GM12878 (cell line): ENCODE results near the gene ZNF827. TPM values are rescaled to one million over a fixed set of nuclear protein-coding genes. Genes with fewer than 3 reads are reported as not detected.

Source experiments
- ATAC-seq: fragments of 200-7000 bp; cut with Tn5 transposase; 3 replicates; pipeline ENCODE4 v1.9.1; 2020; ENCODE audit warnings: mild to moderate bottlenecking, moderate library complexity
- BruUV-seq: library from RNA; stranded (reverse); fragments of 400-500 nt; replicated peaks from 2 replicates; lab custom pipeline; 2021; lab: Mats Ljungman, UMichigan
- CTCF ChIA-PET: fragments of 300-600 bp; sonication (Branson Sonifier 250); formaldehyde crosslinking; extraction: SDS; loops from one replicate; lab custom pipeline; 2021; ENCODE audit warnings: inconsistent platforms; lab: Yijun Ruan, JAX
- POLR2A ChIA-PET: fragments of 350-600 bp; formaldehyde crosslinking; extraction: SDS; loops from one replicate; lab custom pipeline; 2021; ENCODE audit warnings: inconsistent platforms; lab: Charles Lee
- RAD21 ChIA-PET: fragments of 300-600 bp; sonication (Branson Sonifier 250); formaldehyde crosslinking; loops from one replicate; lab custom pipeline; 2023; ENCODE audit warnings: antibody characterized with exemption; ENCODE audit not compliant: unreplicated experiment; lab: Charles Lee
- SMC1A ChIA-PET: fragments of 300-600 bp; sonication (Branson Sonifier 250); formaldehyde crosslinking; loops from one replicate; lab custom pipeline; 2023; ENCODE audit not compliant: unreplicated experiment, uncharacterized antibody; lab: Charles Lee
- DNase-seq: peaks from one replicate; pipeline ENCODE4 v3.0.0-alpha.2; 2011; ENCODE audit warnings: low read depth, low spot score
- FAIRE-seq: peaks from 3 replicates; lab custom pipeline; 2011; peaks lifted over from hg19 to GRCh38; lab: Jason Lieb, UNC
- H2AFZ ChIP-seq: 2 replicates; pipeline ENCODE4 v1.6.0; 2011; ENCODE audit warnings: low read depth, low read length, control low read depth; ENCODE audit not compliant: control insufficient read depth
- H3K27ac ChIP-seq: 2 replicates; pipeline ENCODE4 v1.5.1; 2011; ENCODE audit warnings: control low read depth; ENCODE audit not compliant: control insufficient read depth, insufficient read depth
- H3K27me3 ChIP-seq, 2 experiments: replicated peaks in 1 of 2; 2 replicates each; pipeline versions ENCODE4 v1.6.0 to v1.6.1; 2011; ENCODE audit warnings: low read length in 1 of 2; ENCODE audit not compliant: control insufficient read depth in 2 of 2, insufficient read depth in 2 of 2
- H3K36me3 ChIP-seq, 2 experiments: 2 replicates each; pipeline ENCODE4 v1.5.1; 2011; ENCODE audit warnings: low read length in 1 of 2; ENCODE audit not compliant: control insufficient read depth in 2 of 2, insufficient read depth in 2 of 2
- H3K4me1 ChIP-seq: 2 replicates; pipeline ENCODE4 v1.6.1; 2011; ENCODE audit warnings: mild to moderate bottlenecking, low read length, moderate library complexity, mixed read lengths; ENCODE audit not compliant: control insufficient read depth, insufficient read depth
- H3K4me2 ChIP-seq: 2 replicates; pipeline ENCODE4 v1.6.0; 2011; ENCODE audit warnings: control low read depth; ENCODE audit not compliant: control insufficient read depth, insufficient read depth
- H3K4me3 ChIP-seq: fragments of 200-600 bp; sonication (generic); 2 replicates; pipeline ENCODE4 v1.5.1; 2016
- H3K79me2 ChIP-seq: 2 replicates; pipeline ENCODE4 v1.6.0; 2011; ENCODE audit warnings: low read length; ENCODE audit not compliant: control insufficient read depth, insufficient read depth
- H3K9ac ChIP-seq: 2 replicates; pipeline ENCODE4 v1.8.0; 2011; ENCODE audit warnings: low read length, control low read depth, mixed read lengths; ENCODE audit not compliant: control insufficient read depth, insufficient read depth
- H3K9me3 ChIP-seq: replicated peaks from 3 replicates; pipeline ENCODE4 v1.5.1; 2011; ENCODE audit warnings: mild to moderate bottlenecking, low read length; ENCODE audit not compliant: control insufficient read depth, insufficient read depth
- H4K20me1 ChIP-seq: 2 replicates; pipeline ENCODE4 v1.6.0; 2011; ENCODE audit not compliant: control insufficient read depth, insufficient read depth
- ATF7 ChIP-seq: fragments of 450-650 bp; IDR thresholded peaks from 2 replicates; pipeline ENCODE4 v1.6.1; 2016; ENCODE audit warnings: low read depth, mild to moderate bottlenecking
- MYB ChIP-seq: fragments of 150-350 bp; IDR thresholded peaks from 2 replicates; pipeline ENCODE4 v1.6.1; 2014; ENCODE audit warnings: mild to moderate bottlenecking, low read depth, low read length, borderline replicate concordance
- POLR2AphosphoS5 ChIP-seq: IDR thresholded peaks from 2 replicates; pipeline ENCODE4 v1.6.1; 2011; ENCODE audit warnings: mild to moderate bottlenecking, low read length, inconsistent platforms
- RAD21 ChIP-seq: IDR thresholded peaks from 2 replicates; pipeline ENCODE4 v1.6.1; 2011; ENCODE audit warnings: mild to moderate bottlenecking, low read depth, low read length, moderate library complexity; ENCODE audit not compliant: insufficient read depth
- RFX5 ChIP-seq: IDR thresholded peaks from 2 replicates; pipeline ENCODE4 v1.6.1; 2011; ENCODE audit warnings: low read depth, low read length, improper control_type of control experiment
- SMAD1 ChIP-seq: fragments of 450-650 bp; IDR thresholded peaks from 2 replicates; pipeline ENCODE4 v1.6.1; 2018; ENCODE audit warnings: mild to moderate bottlenecking, low read depth; ENCODE audit not compliant: partially characterized antibody
- SP1 ChIP-seq: IDR thresholded peaks from one replicate; pipeline ENCODE4 v1.6.1; 2011; ENCODE audit warnings: low read depth, low read length
- SREBF2 ChIP-seq: IDR thresholded peaks from 2 replicates; pipeline ENCODE4 v1.6.1; 2012; ENCODE audit warnings: mild to moderate bottlenecking, low read length
- STAT1 ChIP-seq: fragments of 450-650 bp; conservative IDR thresholded peaks from 2 replicates; pipeline ENCODE4 v1.6.1; 2014; ENCODE audit warnings: antibody characterized with exemption, mild to moderate bottlenecking
- WGBS: methylation state at CpG from one replicate; pipeline ENCODE4 v1.1.6; 2016; ENCODE audit warnings: low lambda C conversion rate; ENCODE audit not compliant: insufficient replicate concordance, insufficient coverage; ENCODE audit errors: missing lambda C conversion rate; 5-methylcytosine and 5-hydroxymethylcytosine counted together
- in situ Hi-C: fragments of 300-500 bp; cut with MboI; formaldehyde crosslinking; loops from 9 replicates; pipeline ENCODE4 v1.14.3; 2018; ENCODE audit warnings: mixed read lengths
- intact Hi-C: fragments of 100-400 bp; cut with micrococcal nuclease; formaldehyde crosslinking; loops from one replicate; pipeline ENCODE4 v1.14.2; 2022; ENCODE audit not compliant: unreplicated experiment
- polyA plus RNA-seq, 11 experiments: library from polyadenylated mRNA; depleted of rRNA in 4 of 11; unstranded in 6 of 11; stranded (reverse) in 5 of 11; fragments of >200 nt; fragmentation: Nextera tagmentation in 4 of 11; fragmentation: Illumina TruSeq in 1 of 11; extraction: Ambion mirVana in 4 of 11; extraction: Trizol in 1 of 11; gene quantifications; 1 replicate in 1 of 11; 2 replicates in 10 of 11; pipeline versions ENCODE4 v1.2.1 to v1.2.3, GENCODE V29; 2011 to 2016; ENCODE audit warnings: inconsistent platforms in 2 of 11, missing spikeins in 2 of 11, low read depth in 1 of 11
- total RNA-seq, 4 experiments: library from RNA; depleted of rRNA in 3 of 4; stranded (reverse); fragments of >200 nt in 3 of 4; fragmentation: Illumina TruSeq in 1 of 4; extraction: Trizol in 1 of 4; gene quantifications; 2 replicates each; pipeline versions ENCODE4 v1.2.1 to v1.2.3, GENCODE V29; 2013 to 2021
- TF ChIP-seq, protein P1 (sequence below): fragments of 150-350 bp; IDR thresholded peaks from 2 replicates; pipeline ENCODE4 v1.6.1; 2016; ENCODE audit warnings: low read depth, low read length
- TF ChIP-seq, protein P2 (sequence below): fragments of 150-350 bp; IDR thresholded peaks from 2 replicates; pipeline ENCODE4 v1.6.1; 2014; ENCODE audit warnings: mild to moderate bottlenecking, low read depth, low read length
- TF ChIP-seq, protein P3 (sequence below): IDR thresholded peaks from 2 replicates; pipeline ENCODE4 v1.6.1; 2012; ENCODE audit warnings: low read depth, low read length, improper control_type of control experiment

ZNF827 gene
- total and polyA plus RNA-seq, 10 of the 15 experiments (the other 5 are each of a cell fraction or from before 2014, with no cell fraction given) = 3.8 to 31.5 (median 13.6) TPM

DNA sequence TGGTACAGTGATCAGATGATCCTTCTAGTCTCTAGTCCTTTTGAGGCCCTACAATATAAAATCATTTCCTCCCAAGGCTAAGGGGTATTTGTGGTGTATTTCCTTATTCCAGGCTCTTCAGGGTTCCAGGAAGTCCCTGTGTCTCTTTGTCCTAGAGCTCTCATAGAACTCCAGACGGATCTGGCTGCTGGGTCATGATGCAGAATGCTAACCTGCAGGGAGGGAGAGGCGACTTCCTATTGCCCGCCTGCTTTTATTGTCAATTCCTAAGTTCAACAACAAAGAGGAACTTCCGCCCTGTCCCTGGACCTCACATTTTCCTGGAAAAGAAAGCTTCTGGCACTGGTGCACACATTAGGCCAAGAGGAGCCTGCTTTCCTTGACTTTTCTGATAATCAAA, 45.9 kb upstream of the ZNF827 start:
- no peak overlapping the region for H3K27ac ChIP-seq
- intact Hi-C loops = no loop called here
- H3K27me3 ChIP-seq = no peaks in the 10 kb centered on the region
- no peak overlapping the region for H3K9ac ChIP-seq
- H3K4me3 ChIP-seq = no peak overlapping the region
- in situ Hi-C loops = no loop called here
- no peaks in the 10 kb centered on the region for H3K4me1 ChIP-seq
- WGBS = 51% methylated on average over 4 of the region's 4 CpGs
- no peak overlapping the region for H3K4me2 ChIP-seq
- no peaks in the 10 kb centered on the region for H3K9me3 ChIP-seq
- POLR2A ChIA-PET = no interaction called here
- no TSS peak for BruUV-seq
- CTCF ChIA-PET = no interaction called here
- SMC1A ChIA-PET = interaction anchor here (0.6 to 1.0 kb wide), 2 partner anchors 12 to 903 kb away, joined by 4 read pairs; no protein-coding TSS in a partner anchor
- H4K20me1 ChIP-seq = no peaks in the 10 kb centered on the region
- ATAC-seq (no peak), FAIRE-seq (no peak), DNase-seq (no peak)
- H2AFZ ChIP-seq = no peak overlapping the region
- TF ChIP-seq, protein P1, sequence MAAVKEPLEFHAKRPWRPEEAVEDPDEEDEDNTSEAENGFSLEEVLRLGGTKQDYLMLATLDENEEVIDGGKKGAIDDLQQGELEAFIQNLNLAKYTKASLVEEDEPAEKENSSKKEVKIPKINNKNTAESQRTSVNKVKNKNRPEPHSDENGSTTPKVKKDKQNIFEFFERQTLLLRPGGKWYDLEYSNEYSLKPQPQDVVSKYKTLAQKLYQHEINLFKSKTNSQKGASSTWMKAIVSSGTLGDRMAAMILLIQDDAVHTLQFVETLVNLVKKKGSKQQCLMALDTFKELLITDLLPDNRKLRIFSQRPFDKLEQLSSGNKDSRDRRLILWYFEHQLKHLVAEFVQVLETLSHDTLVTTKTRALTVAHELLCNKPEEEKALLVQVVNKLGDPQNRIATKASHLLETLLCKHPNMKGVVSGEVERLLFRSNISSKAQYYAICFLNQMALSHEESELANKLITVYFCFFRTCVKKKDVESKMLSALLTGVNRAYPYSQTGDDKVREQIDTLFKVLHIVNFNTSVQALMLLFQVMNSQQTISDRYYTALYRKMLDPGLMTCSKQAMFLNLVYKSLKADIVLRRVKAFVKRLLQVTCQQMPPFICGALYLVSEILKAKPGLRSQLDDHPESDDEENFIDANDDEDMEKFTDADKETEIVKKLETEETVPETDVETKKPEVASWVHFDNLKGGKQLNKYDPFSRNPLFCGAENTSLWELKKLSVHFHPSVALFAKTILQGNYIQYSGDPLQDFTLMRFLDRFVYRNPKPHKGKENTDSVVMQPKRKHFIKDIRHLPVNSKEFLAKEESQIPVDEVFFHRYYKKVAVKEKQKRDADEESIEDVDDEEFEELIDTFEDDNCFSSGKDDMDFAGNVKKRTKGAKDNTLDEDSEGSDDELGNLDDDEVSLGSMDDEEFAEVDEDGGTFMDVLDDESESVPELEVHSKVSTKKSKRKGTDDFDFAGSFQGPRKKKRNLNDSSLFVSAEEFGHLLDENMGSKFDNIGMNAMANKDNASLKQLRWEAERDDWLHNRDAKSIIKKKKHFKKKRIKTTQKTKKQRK = no peak
- no peak for TF ChIP-seq RFX5
- TF ChIP-seq SP1 = no peak
- TF ChIP-seq, protein P2, sequence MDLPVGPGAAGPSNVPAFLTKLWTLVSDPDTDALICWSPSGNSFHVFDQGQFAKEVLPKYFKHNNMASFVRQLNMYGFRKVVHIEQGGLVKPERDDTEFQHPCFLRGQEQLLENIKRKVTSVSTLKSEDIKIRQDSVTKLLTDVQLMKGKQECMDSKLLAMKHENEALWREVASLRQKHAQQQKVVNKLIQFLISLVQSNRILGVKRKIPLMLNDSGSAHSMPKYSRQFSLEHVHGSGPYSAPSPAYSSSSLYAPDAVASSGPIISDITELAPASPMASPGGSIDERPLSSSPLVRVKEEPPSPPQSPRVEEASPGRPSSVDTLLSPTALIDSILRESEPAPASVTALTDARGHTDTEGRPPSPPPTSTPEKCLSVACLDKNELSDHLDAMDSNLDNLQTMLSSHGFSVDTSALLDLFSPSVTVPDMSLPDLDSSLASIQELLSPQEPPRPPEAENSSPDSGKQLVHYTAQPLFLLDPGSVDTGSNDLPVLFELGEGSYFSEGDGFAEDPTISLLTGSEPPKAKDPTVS = no peak
- TF ChIP-seq POLR2AphosphoS5 = no peak
- TF ChIP-seq STAT1 = no peak
- TF ChIP-seq MYB = no peak
- TF ChIP-seq SREBF2 = no peak
- TF ChIP-seq RAD21 = no peak
- TF ChIP-seq, protein P3, sequence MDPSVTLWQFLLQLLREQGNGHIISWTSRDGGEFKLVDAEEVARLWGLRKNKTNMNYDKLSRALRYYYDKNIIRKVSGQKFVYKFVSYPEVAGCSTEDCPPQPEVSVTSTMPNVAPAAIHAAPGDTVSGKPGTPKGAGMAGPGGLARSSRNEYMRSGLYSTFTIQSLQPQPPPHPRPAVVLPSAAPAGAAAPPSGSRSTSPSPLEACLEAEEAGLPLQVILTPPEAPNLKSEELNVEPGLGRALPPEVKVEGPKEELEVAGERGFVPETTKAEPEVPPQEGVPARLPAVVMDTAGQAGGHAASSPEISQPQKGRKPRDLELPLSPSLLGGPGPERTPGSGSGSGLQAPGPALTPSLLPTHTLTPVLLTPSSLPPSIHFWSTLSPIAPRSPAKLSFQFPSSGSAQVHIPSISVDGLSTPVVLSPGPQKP = no peak
- no peak for TF ChIP-seq ATF7
- TF ChIP-seq SMAD1 = no peak
- H3K79me2 ChIP-seq = no peaks in the 10 kb centered on the region
- no peaks in the 10 kb centered on the region for H3K36me3 ChIP-seq
- RAD21 ChIA-PET = no interaction called here
